Adrenal gland (tissue), 5 donors: Measurements from ENCODE around the gene SDHAF2.

Experiments
- CTCF ChIP-seq, 6 experiments: fragments of 450-650 bp in 4 of 6; fragments of 200-600 bp in 2 of 6; sonication (generic) in 1 of 6; IDR thresholded peaks; 1 replicate in 5 of 6; 2 replicates in 1 of 6; pipeline versions ENCODE4 v1.5.1 to v1.8.0; 2016 to 2021; ENCODE audit warnings: antibody characterized with exemption in 6 of 6, mild to moderate bottlenecking in 2 of 6, moderate library complexity in 1 of 6
- POLR2A ChIP-seq, 2 donors: fragments of 450-650 bp; IDR thresholded peaks; one replicate each; pipeline ENCODE4 v1.6.1; 2017; ENCODE audit warnings: antibody characterized with exemption in 2 of 2, mild to moderate bottlenecking in 2 of 2, moderate library complexity in 1 of 2
- donor health status: DM: no; HTN: no; CAD: no.

GRCh38 chr11:61417670-61418069 is 12.3 kb upstream of the SDHAF2 start:
- TF ChIP-seq CTCF (IDR thresholded peaks at IDR 0.05), result no peak
- no peak for TF ChIP-seq POLR2A (IDR thresholded peaks at IDR 0.05)
